GM12878 (cell line): ENCODE data around the gene PVRIG. TPM values are rescaled to one million over a fixed set of nuclear protein-coding genes. Genes with fewer than 3 reads are reported as not detected.

Experiments used
- BHLHE40 ChIP-seq, 2 experiments: fragments of 450-650 bp in 1 of 2; IDR thresholded peaks; 2 replicates each; pipeline ENCODE4 v1.6.1; 2011 to 2017; ENCODE audit warnings: low read depth in 2 of 2, borderline replicate concordance in 1 of 2, improper control_type of control experiment in 1 of 2, low read length in 1 of 2, mild to moderate bottlenecking in 1 of 2
- CBX3 ChIP-seq: fragments of 200-600 bp; sonication (generic); IDR thresholded peaks from 2 replicates; pipeline ENCODE4 v1.6.1; 2016; ENCODE audit warnings: low read depth, borderline replicate concordance
- FOS ChIP-seq: IDR thresholded peaks from 3 replicates; pipeline ENCODE4 v1.6.1; 2011; ENCODE audit warnings: borderline replicate concordance; ENCODE audit not compliant: insufficient read length; ENCODE audit errors: extremely low read depth
- GATAD2B ChIP-seq: fragments of 450-650 bp; conservative IDR thresholded peaks from 2 replicates; pipeline ENCODE4 v1.6.1; 2017; ENCODE audit warnings: low read depth, mild to moderate bottlenecking, moderate library complexity
- HCFC1 ChIP-seq: fragments of 150-350 bp; IDR thresholded peaks from 2 replicates; pipeline ENCODE4 v1.6.1; 2014; ENCODE audit warnings: low read length
- JUNB ChIP-seq: IDR thresholded peaks from 2 replicates; pipeline ENCODE4 v1.6.1; 2016; ENCODE audit warnings: antibody characterized with exemption, mild to moderate bottlenecking
- MEF2B ChIP-seq: fragments of 450-650 bp; IDR thresholded peaks from 2 replicates; pipeline ENCODE4 v1.6.1; 2018; ENCODE audit warnings: mild to moderate bottlenecking, moderate library complexity; ENCODE audit not compliant: partially characterized antibody, poor library complexity, severe bottlenecking
- MXI1 ChIP-seq: fragments of 150-350 bp; IDR thresholded peaks from 2 replicates; pipeline ENCODE4 v1.6.1; 2011; ENCODE audit warnings: low read depth, mild to moderate bottlenecking, inconsistent platforms, low read length, improper control_type of control experiment
- PBX3 ChIP-seq: IDR thresholded peaks from 2 replicates; pipeline ENCODE4 v1.6.1; 2011; ENCODE audit warnings: mild to moderate bottlenecking, low read depth, low read length, moderate library complexity; ENCODE audit not compliant: insufficient replicate concordance
- RBBP5 ChIP-seq: fragments of 200-600 bp; sonication (generic); conservative IDR thresholded peaks from 2 replicates; pipeline ENCODE4 v1.6.1; 2016
- RELB ChIP-seq: fragments of 450-650 bp; IDR thresholded peaks from 2 replicates; pipeline ENCODE4 v1.6.1; 2017; ENCODE audit warnings: low read depth, mild to moderate bottlenecking, moderate library complexity
- RUNX3 ChIP-seq: IDR thresholded peaks from 2 replicates; pipeline ENCODE4 v1.6.1; 2012; ENCODE audit warnings: low read length, inconsistent platforms
- SMC3 ChIP-seq: IDR thresholded peaks from 2 replicates; pipeline ENCODE4 v1.6.1; 2011; ENCODE audit warnings: low read length, improper control_type of control experiment, borderline replicate concordance
- USF2 ChIP-seq: IDR thresholded peaks from 2 replicates; pipeline ENCODE4 v1.6.1; 2011; ENCODE audit warnings: low read depth, low read length, improper control_type of control experiment, borderline replicate concordance
- ZNF207 ChIP-seq: fragments of 450-650 bp; IDR thresholded peaks from 2 replicates; pipeline ENCODE4 v1.6.1; 2014; ENCODE audit warnings: antibody characterized with exemption, mild to moderate bottlenecking, borderline replicate concordance
- ZNF622 ChIP-seq: fragments of 450-650 bp; IDR thresholded peaks from 2 replicates; pipeline ENCODE4 v1.6.1; 2017; ENCODE audit warnings: mild to moderate bottlenecking, inconsistent platforms
- polyA plus RNA-seq, 11 experiments: library from polyadenylated mRNA; depleted of rRNA in 4 of 11; unstranded in 6 of 11; stranded (reverse) in 5 of 11; fragments of >200 nt; fragmentation: Nextera tagmentation in 4 of 11; fragmentation: Illumina TruSeq in 1 of 11; extraction: Ambion mirVana in 4 of 11; extraction: Trizol in 1 of 11; gene quantifications; 1 replicate in 1 of 11; 2 replicates in 10 of 11; pipeline versions ENCODE4 v1.2.1 to v1.2.3, GENCODE V29; 2011 to 2016; ENCODE audit warnings: inconsistent platforms in 2 of 11, missing spikeins in 2 of 11, low read depth in 1 of 11
- total RNA-seq, 4 experiments: library from RNA; depleted of rRNA in 3 of 4; stranded (reverse); fragments of >200 nt in 3 of 4; fragmentation: Illumina TruSeq in 1 of 4; extraction: Trizol in 1 of 4; gene quantifications; 2 replicates each; pipeline versions ENCODE4 v1.2.1 to v1.2.3, GENCODE V29; 2013 to 2021
- TF ChIP-seq, protein P1 (sequence below): IDR thresholded peaks from 2 replicates; pipeline ENCODE4 v1.6.1; 2011; ENCODE audit warnings: low read depth, mild to moderate bottlenecking, low read length, moderate library complexity, borderline replicate concordance; ENCODE audit errors: extremely low read depth
- TF ChIP-seq, protein P2 (sequence below): IDR thresholded peaks from 2 replicates; pipeline ENCODE4 v1.6.1; 2012; ENCODE audit warnings: low read depth, low read length, improper control_type of control experiment
- TF ChIP-seq, protein P3 (sequence below): fragments of 450-650 bp; IDR thresholded peaks from 2 replicates; pipeline ENCODE4 v1.6.1; 2016; ENCODE audit warnings: mild to moderate bottlenecking

The PVRIG gene
- total and polyA plus RNA-seq, 10 of the 15 experiments (the other 5 are each of a cell fraction or from before 2014, with no cell fraction given): 1.3 to 44.0 (median 17.9) TPM

- TF ChIP-seq JUNB (no peak), CBX3 (no peak), FOS (no peak), MEF2B (peak; percentile 94), HCFC1 (no peak), PBX3 (no peak), USF2 (no peak), MXI1 (no peak), SMC3 (no peak), ZNF622 (no peak), RELB (peak; percentile 16; the same call in 1 of the 2 replicates), ZNF207 (no peak), RUNX3 (no peak), BHLHE40 (IDR thresholded peaks at IDR 0.05; ENCODE audit: borderline replicate concordance in 1 of 2, low read depth in 2 of 2, low read length in 1 of 2) (peak in 1 of 2 experiments; percentile 54; a peak in 1 of 4 replicates), RBBP5 (no peak), GATAD2B (peak; percentile 50; the same call in 1 of the 2 replicates)
- TF ChIP-seq, protein P1, sequence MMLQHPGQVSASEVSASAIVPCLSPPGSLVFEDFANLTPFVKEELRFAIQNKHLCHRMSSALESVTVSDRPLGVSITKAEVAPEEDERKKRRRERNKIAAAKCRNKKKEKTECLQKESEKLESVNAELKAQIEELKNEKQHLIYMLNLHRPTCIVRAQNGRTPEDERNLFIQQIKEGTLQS: no peak
- TF ChIP-seq, protein P2, sequence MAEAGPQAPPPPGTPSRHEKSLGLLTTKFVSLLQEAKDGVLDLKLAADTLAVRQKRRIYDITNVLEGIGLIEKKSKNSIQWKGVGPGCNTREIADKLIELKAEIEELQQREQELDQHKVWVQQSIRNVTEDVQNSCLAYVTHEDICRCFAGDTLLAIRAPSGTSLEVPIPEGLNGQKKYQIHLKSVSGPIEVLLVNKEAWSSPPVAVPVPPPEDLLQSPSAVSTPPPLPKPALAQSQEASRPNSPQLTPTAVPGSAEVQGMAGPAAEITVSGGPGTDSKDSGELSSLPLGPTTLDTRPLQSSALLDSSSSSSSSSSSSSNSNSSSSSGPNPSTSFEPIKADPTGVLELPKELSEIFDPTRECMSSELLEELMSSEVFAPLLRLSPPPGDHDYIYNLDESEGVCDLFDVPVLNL: no peak
- TF ChIP-seq, protein P3, sequence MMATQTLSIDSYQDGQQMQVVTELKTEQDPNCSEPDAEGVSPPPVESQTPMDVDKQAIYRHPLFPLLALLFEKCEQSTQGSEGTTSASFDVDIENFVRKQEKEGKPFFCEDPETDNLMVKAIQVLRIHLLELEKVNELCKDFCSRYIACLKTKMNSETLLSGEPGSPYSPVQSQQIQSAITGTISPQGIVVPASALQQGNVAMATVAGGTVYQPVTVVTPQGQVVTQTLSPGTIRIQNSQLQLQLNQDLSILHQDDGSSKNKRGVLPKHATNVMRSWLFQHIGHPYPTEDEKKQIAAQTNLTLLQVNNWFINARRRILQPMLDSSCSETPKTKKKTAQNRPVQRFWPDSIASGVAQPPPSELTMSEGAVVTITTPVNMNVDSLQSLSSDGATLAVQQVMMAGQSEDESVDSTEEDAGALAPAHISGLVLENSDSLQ: peak; percentile 64
Measured at GRCh38 chr7:100213672-100214071, 6.1 kb upstream of the PVRIG start (continued).
